GM12878 (cell line): Measurements from ENCODE around the gene DPY19L1.
"Not testable (repeated sequence)": the region's sequence is repeated elsewhere in the genome, so short reads cannot be mapped to it uniquely, and the experiment has no call there.

Source experiments
- ASH2L ChIP-seq: fragments of 300-600, 200-600 bp; sonication (generic); IDR thresholded peaks from 2 replicates; pipeline ENCODE4 v1.6.1; 2017; ENCODE audit warnings: low read depth, mild to moderate bottlenecking, borderline replicate concordance
- CHD2 ChIP-seq: IDR thresholded peaks from 2 replicates; pipeline ENCODE4 v1.6.1; 2011; ENCODE audit warnings: low read depth, low read length, improper control_type of control experiment, borderline replicate concordance
- CTCF ChIP-seq, 3 experiments: IDR thresholded peaks in 2 of 3; conservative IDR thresholded peaks in 1 of 3; 2 replicates each; pipeline ENCODE4 v1.5.1; 2011; ENCODE audit warnings: low read depth in 3 of 3, low read length in 3 of 3, mild to moderate bottlenecking in 3 of 3, control low read depth in 2 of 3, moderate library complexity in 2 of 3, inconsistent platforms in 1 of 3, mixed read lengths in 1 of 3; ENCODE audit not compliant: control insufficient read depth in 2 of 3, insufficient read depth in 1 of 3; ENCODE audit errors: extremely low read depth in 1 of 3
- HDGF ChIP-seq: fragments of 450-650 bp; IDR thresholded peaks from 2 replicates; pipeline ENCODE4 v1.6.1; 2016; ENCODE audit warnings: antibody characterized with exemption
- POLR2A ChIP-seq: IDR thresholded peaks from 2 replicates; pipeline ENCODE4 v1.6.1; 2011; ENCODE audit warnings: low read depth, mild to moderate bottlenecking, low read length
- POLR2AphosphoS5 ChIP-seq: IDR thresholded peaks from 2 replicates; pipeline ENCODE4 v1.6.1; 2011; ENCODE audit warnings: mild to moderate bottlenecking, low read length, inconsistent platforms
- TAF1 ChIP-seq: IDR thresholded peaks from 2 replicates; pipeline ENCODE4 v1.6.1; 2011; ENCODE audit warnings: mild to moderate bottlenecking, low read depth, low read length, borderline replicate concordance

DNA sequence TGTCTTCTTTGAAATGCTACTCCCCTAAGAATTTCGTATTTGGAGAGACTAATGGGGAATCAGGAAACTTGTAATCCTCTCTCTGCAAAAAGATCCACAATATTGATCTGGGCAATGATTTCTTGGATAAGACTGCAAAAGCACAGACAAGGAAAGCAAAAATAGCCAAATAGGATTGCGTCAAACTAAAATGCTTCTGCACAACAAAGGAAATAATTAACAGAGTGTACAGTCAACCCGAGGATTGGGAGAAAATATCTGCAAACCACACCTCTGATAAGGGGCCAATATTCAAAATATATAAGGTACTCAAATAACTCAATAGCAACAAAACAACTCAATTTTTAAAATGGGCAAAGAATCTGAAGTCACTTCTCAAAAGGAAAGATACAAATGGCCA lies 52.1 kb downstream of the DPY19L1 start:
- not testable (repeated sequence) for TF ChIP-seq POLR2AphosphoS5; ASH2L; POLR2A; TAF1; CTCF (IDR thresholded peaks at IDR 0.05 in 2 of 3, conservative IDR thresholded peaks at IDR 0.05 in 1 of 3; ENCODE audit: control insufficient read depth in 2 of 3, extremely low read depth in 1 of 3, insufficient read depth in 1 of 3, low read depth in 3 of 3, low read length in 3 of 3); HDGF; CHD2
